ENCODE results near the gene ENTHD1. TPM values are rescaled to one million over a fixed set of nuclear protein-coding genes. Genes with fewer than 3 reads are reported as not detected.

Gene ENTHD1
- total RNA-seq, 1 experiment from 2014 or later: not detected

- no peak overlapping the region for H3K4me2 ChIP-seq (ENCODE audit: insufficient read depth, insufficient read length, low read length)
- H4K91ac ChIP-seq (ENCODE audit: insufficient read length, low read depth, low read length): no peak overlapping the region
- no peaks in the 10 kb centered on the region for H3K9me3 ChIP-seq (ENCODE audit: control insufficient read depth, low read depth, low read length)
- H3K14ac ChIP-seq (ENCODE audit: insufficient read depth, low read length): no peak overlapping the region
- peaks cover 13 to 20% of the 10 kb centered on the region in 2 experiments for H3K4me1 Mint-ChIP-seq
- H3K56ac ChIP-seq (ENCODE audit: insufficient read length, low read depth, low read length): no peak overlapping the region
- no peaks in the 10 kb centered on the region for H3K4me1 ChIP-seq (ENCODE audit: insufficient read depth, low read length)
- H3K79me1 ChIP-seq (ENCODE audit: insufficient read depth, low read depth, low read length, poor library complexity, severe bottlenecking): no peaks in the 10 kb centered on the region
- H3K27me3 Mint-ChIP-seq (ENCODE audit: low read depth): peaks cover 17% of the 10 kb centered on the region
- no peak overlapping the region for H2BK5ac ChIP-seq (ENCODE audit: insufficient read length, low read length)
- no peak overlapping the region for H3K27ac Mint-ChIP-seq
- no peaks in the 10 kb centered on the region for H3K79me2 ChIP-seq (ENCODE audit: insufficient read depth, low read length)
- no peaks in the 10 kb centered on the region for H3K27me3 ChIP-seq (ENCODE audit: insufficient read depth, low read length)
- no peak overlapping the region for H3T11ph ChIP-seq (ENCODE audit: low read length)
- no peak overlapping the region for H2BK15ac ChIP-seq (ENCODE audit: low read depth, low read length)
- no peak overlapping the region for H2BK12ac ChIP-seq (ENCODE audit: insufficient read length, low read depth, low read length)
- H3K9me3 Mint-ChIP-seq: no peaks in the 10 kb centered on the region
- no peak overlapping the region for H3K9ac ChIP-seq (ENCODE audit: extremely low read depth, insufficient read length, low read length)
- no CpG with 5 or more reads among the region's 4 CpGs for WGBS (ENCODE audit: extremely low coverage, insufficient read length, low lambda C conversion rate)
- H2BK120ac ChIP-seq (ENCODE audit: low read depth, low read length, poor library complexity, severe bottlenecking): no peak overlapping the region
- no peak overlapping the region for H2BK20ac ChIP-seq (ENCODE audit: low read depth, low read length, poor library complexity, severe bottlenecking)
- no peak overlapping the region for H3K18ac ChIP-seq (ENCODE audit: insufficient read length, low read depth, low read length)
- H3K23me2 ChIP-seq (ENCODE audit: insufficient read length, low read depth, low read length, poor library complexity, severe bottlenecking): no peaks in the 10 kb centered on the region
- no peaks in the 10 kb centered on the region for H4K20me1 ChIP-seq (ENCODE audit: control insufficient read depth, insufficient read depth, insufficient read length)
- no peak overlapping the region for H2AFZ ChIP-seq (ENCODE audit: low read length)
- no peak for TF ChIP-seq CTCF (conservative IDR thresholded peaks at IDR 0.05)
- H3K36me3 Mint-ChIP-seq (ENCODE audit: insufficient read depth in 1 of 3, low read depth in 3 of 3): no peaks in the 10 kb centered on the region
- H3K23ac ChIP-seq (ENCODE audit: insufficient read length, low read depth, low read length): no peak overlapping the region
- no peak overlapping the region for H3K4me3 Mint-ChIP-seq
- no peak overlapping the region for H3K4ac ChIP-seq (ENCODE audit: low read depth, low read length)
- no peak overlapping the region for H3K27ac ChIP-seq (ENCODE audit: insufficient read length, low read depth, low read length)
- no peak for DNase-seq
- no peak overlapping the region for H2AK5ac ChIP-seq (ENCODE audit: insufficient read length, low read length)
- no peak overlapping the region for H4K8ac ChIP-seq (replicated peaks; ENCODE audit: insufficient read length, low read depth, low read length)
- no peak overlapping the region for H4K5ac ChIP-seq (ENCODE audit: insufficient read length, low read depth, low read length)
These were observed 171.1 kb downstream of the ENTHD1 start for GRCh38 chr22:39722501-39722900.
